Pancreas (tissue), 10 donors: ENCODE measurements around the gene HERC3. TPM values are rescaled to one million over a fixed set of nuclear protein-coding genes. Genes with fewer than 3 reads are reported as not detected.

Experiments used
- ATAC-seq, 4 donors: fragments of 200-7000 bp; cut with Tn5 transposase; one replicate each; pipeline versions ENCODE4 v1.8.0 to v1.9.1; 2020; ENCODE audit warnings: mild to moderate bottlenecking in 4 of 4, moderate library complexity in 4 of 4
- DNase-seq, 6 donors: peaks; one replicate each; pipeline ENCODE4 v3.0.0-alpha.2; 2020
- FAIRE-seq: peaks from 2 replicates; lab custom pipeline; 2012; peaks lifted over from hg19 to GRCh38; lab: Jason Lieb, UNC
- H3K27ac ChIP-seq, 4 donors: fragments of 200-600 bp; sonication (generic); 1 replicate in 3 of 4; 2 replicates in 1 of 4; pipeline versions ENCODE4 v1.5.0 to v1.8.0; 2020
- H3K27me3 ChIP-seq, 4 donors: fragments of 200-600 bp; one replicate each; pipeline ENCODE4 v1.8.0; 2021
- H3K36me3 ChIP-seq, 3 donors: fragments of 200-600 bp; sonication (generic) in 1 of 3; one replicate each; pipeline versions ENCODE4 v1.5.0 to v1.8.0; 2020 to 2021
- H3K4me1 ChIP-seq, 3 donors: fragments of 200-600 bp; one replicate each; pipeline ENCODE4 v1.8.0; 2021
- H3K4me3 ChIP-seq, 4 donors: fragments of 200-600 bp; sonication (generic) in 2 of 4; one replicate each; pipeline versions ENCODE4 v1.5.0 to v1.8.0; 2020 to 2021
- H3K9me3 ChIP-seq, 4 donors: fragments of 200-600 bp; one replicate each; pipeline ENCODE4 v1.8.0; 2021
- WGBS, 2 donors: extraction: QIAGEN DNeasy Blood & Tissue Kit; methylation state at CpG; one replicate each; pipeline ENCODE4 v1.1.7; 2013; 5-methylcytosine and 5-hydroxymethylcytosine counted together
- intact Hi-C, 3 donors: fragments of 100-400 bp; cut with DNase I; formaldehyde crosslinking; loops; one replicate each; pipeline versions ENCODE4 v1.11.1 to v1.14.2; 2022
- polyA plus RNA-seq, 2 donors: library from polyadenylated mRNA; stranded (reverse); fragments of 200-250 nt; gene quantifications; one replicate each; pipeline ENCODE4 v1.2.3, GENCODE V29; 2013
- total RNA-seq, 6 donors: library from RNA; stranded (reverse); fragmentation: NEBNext Ultra II Directional in 4 of 6; extraction: Animal tissue kit (Norgen Biotek cat#: 25700) in 4 of 6; gene quantifications; one replicate each; pipeline versions ENCODE4 v1.2.1 to v1.2.4, GENCODE V29; 2021 to 2023
- TF ChIP-seq, protein P1 (sequence below), 4 donors: fragments of 200-600 bp; sonication (generic) in 3 of 4; IDR thresholded peaks; one replicate each; pipeline versions ENCODE4 v1.5.0 to v1.8.0; 2021; ENCODE audit warnings: antibody characterized with exemption in 4 of 4
- donor health status: healthy with polysubstance abuse.
- donor health status: DM: no; HTN: no; CAD: no; lungs with moderate emphysema.
- donor health status: DM: no; HTN: no; CAD: no.
- donor health status: control.
- donor health status: control.
- donor health status: Bipolar disorder and iron deficiency.
- donor health status: DM: yes; HTN: yes; CAD: no.
- donor health status: DM: no; HTN: no; CAD: no.
- donor health status: DM: no; HTN: no; CAD: no.
- donor health status: DM: yes; HTN: yes; CAD: no.

HERC3 gene
- total and polyA plus RNA-seq, 8 donors = 2.7 to 18.0 (median 8.0) TPM

- no peak for ATAC-seq
- Histone ChIP-seq H3K4me3 (no peak overlapping the region), H3K27me3 (no peaks in the 10 kb centered on the region), H3K27ac (no peak overlapping the region), H3K9me3 (no peaks in the 10 kb centered on the region), H3K36me3 (no peaks in the 10 kb centered on the region), H3K4me1 (no peaks in the 10 kb centered on the region)
- no peak for DNase-seq
- FAIRE-seq = no peak
- TF ChIP-seq, protein P1, sequence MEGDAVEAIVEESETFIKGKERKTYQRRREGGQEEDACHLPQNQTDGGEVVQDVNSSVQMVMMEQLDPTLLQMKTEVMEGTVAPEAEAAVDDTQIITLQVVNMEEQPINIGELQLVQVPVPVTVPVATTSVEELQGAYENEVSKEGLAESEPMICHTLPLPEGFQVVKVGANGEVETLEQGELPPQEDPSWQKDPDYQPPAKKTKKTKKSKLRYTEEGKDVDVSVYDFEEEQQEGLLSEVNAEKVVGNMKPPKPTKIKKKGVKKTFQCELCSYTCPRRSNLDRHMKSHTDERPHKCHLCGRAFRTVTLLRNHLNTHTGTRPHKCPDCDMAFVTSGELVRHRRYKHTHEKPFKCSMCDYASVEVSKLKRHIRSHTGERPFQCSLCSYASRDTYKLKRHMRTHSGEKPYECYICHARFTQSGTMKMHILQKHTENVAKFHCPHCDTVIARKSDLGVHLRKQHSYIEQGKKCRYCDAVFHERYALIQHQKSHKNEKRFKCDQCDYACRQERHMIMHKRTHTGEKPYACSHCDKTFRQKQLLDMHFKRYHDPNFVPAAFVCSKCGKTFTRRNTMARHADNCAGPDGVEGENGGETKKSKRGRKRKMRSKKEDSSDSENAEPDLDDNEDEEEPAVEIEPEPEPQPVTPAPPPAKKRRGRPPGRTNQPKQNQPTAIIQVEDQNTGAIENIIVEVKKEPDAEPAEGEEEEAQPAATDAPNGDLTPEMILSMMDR (IDR thresholded peaks at IDR 0.05) = no peak
- intact Hi-C loops = no loop called here
These were observed 37.5 kb downstream of the HERC3 start for GRCh38 chr4:88629826-88630225.

DNA sequence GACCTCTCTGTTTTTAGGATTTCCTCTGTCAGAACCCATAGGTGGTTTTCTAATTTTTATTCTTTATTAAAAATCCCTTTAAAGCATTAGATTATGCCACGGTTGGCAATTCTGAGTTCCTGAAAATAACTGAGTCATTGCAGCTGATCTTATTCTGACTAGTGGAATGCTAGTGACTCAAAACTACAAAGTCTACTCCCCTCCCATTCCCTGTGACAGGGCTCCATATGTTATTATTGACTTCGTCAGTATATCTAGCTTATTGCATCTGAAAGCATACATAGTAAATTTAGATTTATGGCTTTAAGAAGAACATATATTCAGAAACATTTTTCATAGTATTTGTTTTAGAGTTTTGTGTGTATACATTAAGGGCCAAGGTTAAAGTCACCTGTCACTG is 38.5 kb downstream of the HERC3 start:
- H3K27ac ChIP-seq = no peak overlapping the region
- ATAC-seq (no peak), DNase-seq (no peak), FAIRE-seq (no peak)
- no peaks in the 10 kb centered on the region for H3K27me3 ChIP-seq
- TF ChIP-seq, protein P1 (IDR thresholded peaks at IDR 0.05) = no peak
- no peak overlapping the region for H3K4me3 ChIP-seq
- intact Hi-C loops = no loop called here
- no peaks in the 10 kb centered on the region for H3K36me3 ChIP-seq
- WGBS, 2 donors = 64 to 95% methylated on average over 2 of the region's 2 CpGs
- no peaks in the 10 kb centered on the region for H3K4me1 ChIP-seq
- H3K9me3 ChIP-seq = no peaks in the 10 kb centered on the region

- no peak for ATAC-seq
- Histone ChIP-seq H3K27ac (no peak overlapping the region), H3K27me3 (no peaks in the 10 kb centered on the region), H3K36me3 (no peaks in the 10 kb centered on the region), H3K4me1 (no peaks in the 10 kb centered on the region), H3K4me3 (no peak overlapping the region), H3K9me3 (no peaks in the 10 kb centered on the region)
- no peak for FAIRE-seq
- intact Hi-C loops = no loop called here
- no peak for DNase-seq
- TF ChIP-seq, protein P1 (IDR thresholded peaks at IDR 0.05) = no peak
- 95 to 98% methylated on average over 2 of the region's 2 CpGs for WGBS, 2 donors
These were observed 51.7 kb downstream of the HERC3 start for GRCh38 chr4:88643932-88644331.

- H3K27me3 ChIP-seq = no peaks in the 10 kb centered on the region
- ATAC-seq (no peak), FAIRE-seq (no peak), DNase-seq (no peak)
- H3K36me3 ChIP-seq = no peaks in the 10 kb centered on the region
- 97 to 99% methylated on average over 1 of the region's 1 CpG for WGBS, 2 donors
- peaks cover 0 to 4% (median 0%) of the 10 kb centered on the region in 3 donors for H3K4me1 ChIP-seq
- no peak overlapping the region for H3K27ac ChIP-seq
- TF ChIP-seq, protein P1 (IDR thresholded peaks at IDR 0.05) = no peak
- H3K4me3 ChIP-seq = no peak overlapping the region
- intact Hi-C loops = no loop called here
- H3K9me3 ChIP-seq = no peaks in the 10 kb centered on the region
These were observed 53.7 kb downstream of the HERC3 start for GRCh38 chr4:88645994-88646393.

DNA sequence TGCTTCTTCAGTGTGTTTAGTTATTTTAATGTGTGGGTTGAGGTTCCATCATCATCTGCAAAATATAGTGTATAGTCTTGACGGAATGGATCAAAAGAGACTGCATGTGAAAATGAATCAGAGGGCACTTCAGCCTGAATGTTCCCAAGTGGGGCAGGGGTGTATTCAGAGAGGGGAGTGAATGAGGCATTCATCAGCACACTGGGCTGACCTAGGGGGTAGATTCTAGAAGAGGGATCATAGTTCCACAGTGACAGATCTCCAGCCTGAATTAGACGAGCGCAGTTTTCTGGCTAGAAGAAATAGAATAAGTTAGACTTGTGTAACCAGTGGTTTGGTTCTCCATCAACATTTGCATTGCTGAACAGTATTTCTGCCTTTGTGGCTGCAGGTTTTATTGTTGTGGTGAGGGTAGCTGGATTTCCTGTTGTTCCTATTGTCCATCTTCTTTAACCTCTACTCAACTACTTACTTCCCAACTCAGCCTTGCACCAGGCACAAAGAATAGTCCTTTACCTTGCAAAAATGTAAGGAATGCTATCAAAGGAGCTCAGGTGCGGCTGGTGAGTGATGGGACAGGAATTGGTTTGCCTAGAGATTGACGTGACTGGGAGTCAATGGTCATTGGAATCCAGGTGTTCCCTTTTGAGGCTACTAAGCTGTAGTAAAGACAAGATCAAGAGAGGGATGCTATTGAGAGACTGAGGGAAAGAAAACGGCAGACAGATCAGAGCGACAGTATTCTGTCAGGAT is 54.4 kb downstream of the HERC3 start:
- FAIRE-seq (no peak), DNase-seq (no peak), ATAC-seq (no peak)
- no peaks in the 10 kb centered on the region for H3K9me3 ChIP-seq
- 92 to 94% methylated on average over 7 of the region's 7 CpGs for WGBS, 2 donors
- no peaks in the 10 kb centered on the region for H3K27me3 ChIP-seq
- peaks cover 0 to 4% (median 0%) of the 10 kb centered on the region in 3 donors for H3K4me1 ChIP-seq
- no peaks in the 10 kb centered on the region for H3K36me3 ChIP-seq
- TF ChIP-seq, protein P1 (IDR thresholded peaks at IDR 0.05) = no peak
- no peak overlapping the region for H3K27ac ChIP-seq
- no peak overlapping the region for H3K4me3 ChIP-seq
- intact Hi-C loops = no loop called here
